ENCODE results near the gene DAP. TPM values are rescaled to one million over a fixed set of nuclear protein-coding genes. Genes with fewer than 3 reads are reported as not detected.
"Not testable (repeated sequence)": the region's sequence is repeated elsewhere in the genome, so short reads cannot be mapped to it uniquely, and the experiment has no call there.

Gene DAP
- total RNA-seq = 10 to 100 TPM; 60.5 to 64.8 TPM

- POLR2A ChIA-PET = no interaction called here
- peaks cover 48% of the 10 kb centered on the region for H3K4me1 Mint-ChIP-seq
Measured at GRCh38 chr5:10761185-10761932, at the start of gene DAP. DAP (minus strand) TSS chr5:10761234; CDS start chr5:10761068, 166 bp downstream.

DNA sequence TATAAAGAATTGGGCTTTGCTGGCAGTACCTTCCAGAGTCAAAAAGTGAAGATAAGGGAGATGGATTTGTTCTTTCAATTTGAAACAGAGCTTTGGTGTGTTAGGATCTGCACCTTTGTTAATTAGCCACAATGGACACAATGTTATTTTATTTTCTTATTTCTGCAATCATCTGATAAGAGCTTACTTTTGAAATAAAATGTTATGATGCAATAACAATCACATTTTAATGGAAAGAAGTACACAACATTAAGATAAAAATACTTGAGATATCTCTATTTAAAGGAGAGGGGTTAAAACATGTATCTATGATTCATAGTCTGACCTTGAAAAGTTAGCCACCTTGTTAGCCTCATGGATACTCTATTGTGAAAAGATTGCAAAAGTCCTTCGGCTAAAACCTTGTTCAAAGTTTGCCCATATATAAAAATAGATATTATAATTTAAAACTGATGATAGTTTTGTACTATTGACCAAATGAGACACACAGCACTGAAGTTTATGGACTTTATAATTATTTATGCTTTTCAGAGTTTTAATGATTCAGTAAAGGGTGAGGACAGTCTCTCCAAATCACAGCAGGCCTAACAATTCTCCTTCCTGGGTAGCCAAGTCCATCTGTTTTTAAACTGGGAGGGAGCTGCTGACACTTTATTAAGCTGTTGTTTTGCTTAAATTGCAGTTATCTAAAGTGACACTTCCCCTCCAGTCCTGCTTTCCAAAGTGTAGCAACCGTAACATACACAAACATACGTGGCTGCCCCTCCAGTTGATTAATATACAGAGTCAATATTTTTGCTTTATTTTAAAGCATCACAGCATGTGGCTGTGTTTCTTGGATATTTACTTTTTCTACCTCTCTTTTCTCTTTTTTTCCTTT, 47.6 kb upstream of the DAP start:
- no peaks in the 10 kb centered on the region for H3K36me3 Mint-ChIP-seq (ENCODE audit: low read depth)
- H3K27ac Mint-ChIP-seq = no peak overlapping the region
- H3K27me3 Mint-ChIP-seq = peaks cover 11% of the 10 kb centered on the region
- POLR2A ChIA-PET = no interaction called here
- CTCF ChIA-PET = no interaction called here
- no peak overlapping the region for H3K4me3 Mint-ChIP-seq
- no peaks in the 10 kb centered on the region for H3K4me1 Mint-ChIP-seq
- no peaks in the 10 kb centered on the region for H3K9me3 Mint-ChIP-seq
- DNase-seq = no peak

More at GRCh38 chr5:10761185-10761932, at the start of gene DAP:
- Mint-ChIP-seq H3K27me3 (no peaks in the 10 kb centered on the region), H3K9me3 (no peaks in the 10 kb centered on the region), H3K36me3 (ENCODE audit: low read depth) (peaks cover 24% of the 10 kb centered on the region), H3K27ac (peak within 1 kb of the TSS; percentile 89), H3K4me3 (peak within 1 kb of the TSS; percentile 91)
- CTCF ChIA-PET = interaction anchor here (0.6 kb wide), 1 partner anchor 395 kb away, joined by 3 read pairs; no protein-coding TSS in a partner anchor
- peak; percentile 89 for DNase-seq

GRCh38 chr5:10801931-10802666, 41.1 kb upstream of the DAP start:
- DNase-seq = no peak
- ChIA-PET CTCF (no interaction called here), POLR2A (no interaction called here)
- Mint-ChIP-seq H3K4me1 (no peaks in the 10 kb centered on the region), H3K9me3 (no peaks in the 10 kb centered on the region), H3K27ac (no peak overlapping the region), H3K36me3 (ENCODE audit: low read depth) (no peaks in the 10 kb centered on the region), H3K27me3 (peaks cover 18% of the 10 kb centered on the region), H3K4me3 (no peak overlapping the region)

DNA sequence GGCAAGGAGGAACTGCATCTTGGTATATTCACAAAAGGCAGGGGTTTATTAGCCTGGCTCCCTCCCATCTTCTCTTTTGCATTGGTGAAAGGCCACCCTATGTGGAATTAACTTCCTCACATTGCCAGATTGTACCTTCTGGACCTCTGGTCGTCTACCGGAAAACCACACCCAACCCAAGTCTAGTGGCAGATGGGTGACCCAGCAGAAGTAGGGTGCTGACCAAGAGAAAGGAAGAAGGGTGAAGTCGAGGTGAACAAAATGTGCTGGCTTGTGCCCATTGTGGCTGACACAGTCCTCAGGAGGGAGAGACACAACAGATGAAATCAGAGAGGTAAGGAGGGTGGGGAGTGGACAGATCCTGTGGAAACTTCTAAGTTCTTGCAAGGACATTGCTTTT, 39.8 kb upstream of the DAP start:
- Mint-ChIP-seq H3K36me3 (ENCODE audit: low read depth) (no peaks in the 10 kb centered on the region), H3K9me3 (no peaks in the 10 kb centered on the region), H3K4me3 (no peak overlapping the region), H3K4me1 (no peaks in the 10 kb centered on the region), H3K27me3 (peaks cover 24% of the 10 kb centered on the region), H3K27ac (no peak overlapping the region)
- POLR2A ChIA-PET = no interaction called here
- no peak for DNase-seq
- CTCF ChIA-PET = no interaction called here

DNA sequence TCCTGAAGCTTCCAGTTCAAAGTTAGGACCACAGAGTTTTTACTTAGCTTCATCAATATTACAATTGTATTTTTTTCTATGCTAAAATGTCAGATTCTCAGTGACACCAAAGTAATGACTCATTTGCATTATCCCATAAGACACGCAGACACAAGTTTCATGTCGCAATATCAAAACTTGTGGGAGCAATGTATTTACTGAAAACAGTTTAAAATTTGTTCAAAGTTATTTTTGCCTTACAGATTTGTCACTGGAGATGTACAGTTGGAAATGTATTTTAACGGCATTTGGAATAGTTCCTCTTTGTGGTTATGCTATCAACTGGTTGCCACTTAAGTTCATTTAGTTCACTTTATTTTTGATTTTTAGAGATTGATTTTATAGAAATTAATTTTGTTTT, 36.2 kb upstream of the DAP start:
- peaks cover 19% of the 10 kb centered on the region for H3K27me3 Mint-ChIP-seq

GRCh38 chr5:10793785-10794184, 32.8 kb upstream of the DAP start:
- peaks cover 10% of the 10 kb centered on the region for H3K27me3 Mint-ChIP-seq

More for the DNA sequence above, 36.2 kb upstream of the DAP start:
- H3K9me3 Mint-ChIP-seq = no peaks in the 10 kb centered on the region
- H3K4me3 Mint-ChIP-seq = no peak overlapping the region
- no peak for DNase-seq
- ChIA-PET POLR2A (no interaction called here), CTCF (no interaction called here)
- no peaks in the 10 kb centered on the region for H3K4me1 Mint-ChIP-seq
- H3K36me3 Mint-ChIP-seq (ENCODE audit: low read depth) = no peaks in the 10 kb centered on the region
- no peak overlapping the region for H3K27ac Mint-ChIP-seq

GRCh38 chr5:10792336-10792735, 31.3 kb upstream of the DAP start:
- ChIA-PET CTCF (no interaction called here), POLR2A (no interaction called here)
- H3K4me1 Mint-ChIP-seq = no peaks in the 10 kb centered on the region
- DNase-seq = no peak
- peaks cover 6% of the 10 kb centered on the region for H3K27me3 Mint-ChIP-seq
- H3K4me3 Mint-ChIP-seq = no peak overlapping the region
- no peaks in the 10 kb centered on the region for H3K9me3 Mint-ChIP-seq
- H3K36me3 Mint-ChIP-seq (ENCODE audit: low read depth) = no peaks in the 10 kb centered on the region
- no peak overlapping the region for H3K27ac Mint-ChIP-seq

More at GRCh38 chr5:10793785-10794184, 32.8 kb upstream of the DAP start:
- no peak overlapping the region for H3K4me3 Mint-ChIP-seq
- no peaks in the 10 kb centered on the region for H3K4me1 Mint-ChIP-seq
- H3K9me3 Mint-ChIP-seq = no peaks in the 10 kb centered on the region
- POLR2A ChIA-PET = interaction anchor here (0.6 kb wide), 1 partner anchor 374 kb away, joined by 3 read pairs; no protein-coding TSS in a partner anchor
- no peak overlapping the region for H3K27ac Mint-ChIP-seq
- no peak for DNase-seq
- H3K36me3 Mint-ChIP-seq (ENCODE audit: low read depth) = no peaks in the 10 kb centered on the region
- CTCF ChIA-PET = no interaction called here

- Mint-ChIP-seq H3K4me3 (no peak overlapping the region), H3K27ac (no peak overlapping the region), H3K36me3 (ENCODE audit: low read depth) (no peaks in the 10 kb centered on the region), H3K4me1 (peaks cover 4% of the 10 kb centered on the region), H3K9me3 (no peaks in the 10 kb centered on the region), H3K27me3 (no peaks in the 10 kb centered on the region)
- ChIA-PET CTCF (no interaction called here), POLR2A (no interaction called here)
- DNase-seq = no peak
Measured at GRCh38 chr5:10789726-10790125, 28.7 kb upstream of the DAP start.

- CTCF ChIA-PET = interaction anchor here (1.1 kb wide), 1 partner anchor 379 kb away, joined by 3 read pairs; no protein-coding TSS in a partner anchor
- Mint-ChIP-seq H3K9me3 (no peaks in the 10 kb centered on the region), H3K4me3 (no peak overlapping the region), H3K4me1 (peaks cover 4% of the 10 kb centered on the region), H3K27me3 (no peaks in the 10 kb centered on the region), H3K36me3 (ENCODE audit: low read depth) (no peaks in the 10 kb centered on the region), H3K27ac (no peak overlapping the region)
- DNase-seq = no peak
- POLR2A ChIA-PET = no interaction called here
Measured at GRCh38 chr5:10789021-10789420, 28.0 kb upstream of the DAP start.

GRCh38 chr5:10788358-10788757, 27.3 kb upstream of the DAP start:
- CTCF ChIA-PET = interaction anchor here (1.1 kb wide), 1 partner anchor 378 kb away, joined by 3 read pairs; no protein-coding TSS in a partner anchor
- DNase-seq = no peak

GRCh38 chr5:10786835-10787234, 25.8 kb upstream of the DAP start:
- ChIA-PET POLR2A (no interaction called here), CTCF (no interaction called here)
- Mint-ChIP-seq H3K27me3 (peaks cover 8% of the 10 kb centered on the region), H3K4me1 (peaks cover 4% of the 10 kb centered on the region), H3K36me3 (ENCODE audit: low read depth) (no peaks in the 10 kb centered on the region), H3K4me3 (no peak overlapping the region), H3K9me3 (no peaks in the 10 kb centered on the region), H3K27ac (no peak overlapping the region)
- DNase-seq = no peak

More at GRCh38 chr5:10788358-10788757, 27.3 kb upstream of the DAP start:
- H3K36me3 Mint-ChIP-seq (ENCODE audit: low read depth) = no peaks in the 10 kb centered on the region
- peaks cover 4% of the 10 kb centered on the region for H3K4me1 Mint-ChIP-seq
- H3K9me3 Mint-ChIP-seq = no peaks in the 10 kb centered on the region
- no peak overlapping the region for H3K27ac Mint-ChIP-seq
- no peak overlapping the region for H3K4me3 Mint-ChIP-seq
- POLR2A ChIA-PET = no interaction called here
- H3K27me3 Mint-ChIP-seq = peaks cover 2% of the 10 kb centered on the region

DNA sequence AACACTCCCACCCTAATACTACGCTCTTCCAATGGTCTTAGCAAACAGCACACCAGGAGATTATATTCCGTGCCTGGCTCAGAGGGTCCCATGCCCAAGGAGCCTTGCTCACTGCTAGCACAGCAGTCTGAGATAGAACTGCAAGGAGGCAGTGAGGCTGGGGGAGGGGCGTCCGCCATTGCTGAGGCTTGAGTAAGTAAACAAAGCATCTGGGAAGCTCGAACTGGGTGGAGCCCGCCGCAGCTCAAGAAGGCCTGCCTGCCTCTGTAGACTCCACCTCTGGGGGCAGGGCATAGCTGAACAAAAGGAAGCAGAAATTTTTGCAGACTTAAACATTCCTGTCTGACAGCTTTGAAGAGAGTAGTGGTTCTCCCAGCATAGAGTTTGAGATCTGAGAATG, 19.2 kb upstream of the DAP start:
- POLR2A ChIA-PET; H3K9me3 Mint-ChIP-seq; DNase-seq; H3K4me3 Mint-ChIP-seq; H3K36me3 Mint-ChIP-seq (ENCODE audit: low read depth); H3K4me1 Mint-ChIP-seq; H3K27ac Mint-ChIP-seq: not testable (repeated sequence)
- H3K27me3 Mint-ChIP-seq = peaks cover 13% of the 10 kb centered on the region
- CTCF ChIA-PET = interaction anchor here (0.7 kb wide), 1 partner anchor 523 kb away, joined by 3 read pairs; no protein-coding TSS in a partner anchor

DNA sequence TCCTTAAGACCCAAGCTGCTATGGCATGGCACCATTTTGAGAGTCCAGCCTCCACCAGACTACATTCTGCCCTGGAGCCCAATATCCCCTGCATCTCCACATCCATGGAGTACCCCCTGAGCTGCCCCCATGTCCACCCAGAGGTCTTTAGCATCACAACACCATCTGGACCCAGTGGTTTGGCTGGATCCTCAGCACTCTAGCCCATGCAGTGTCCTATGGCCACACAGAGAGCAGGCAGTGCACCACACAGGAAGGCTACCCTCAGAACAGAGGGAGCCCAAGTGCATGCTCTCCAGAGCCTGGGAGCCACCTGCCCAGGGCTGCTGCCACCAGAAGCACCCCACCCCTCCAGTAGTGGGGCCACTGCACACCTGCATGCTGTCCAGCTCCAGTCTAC, 18.6 kb upstream of the DAP start:
- H3K4me1 Mint-ChIP-seq = peaks cover 4% of the 10 kb centered on the region
- ChIA-PET POLR2A (no interaction called here), CTCF (no interaction called here)
- H3K36me3 Mint-ChIP-seq (ENCODE audit: low read depth) = no peaks in the 10 kb centered on the region
- DNase-seq = no peak
- no peak overlapping the region for H3K4me3 Mint-ChIP-seq
- H3K27ac Mint-ChIP-seq = no peak overlapping the region
- peaks cover 3% of the 10 kb centered on the region for H3K9me3 Mint-ChIP-seq
- peaks cover 13% of the 10 kb centered on the region for H3K27me3 Mint-ChIP-seq
